Measurements from ENCODE around the gene AP1S3.
"Not testable (repeated sequence)": the region's sequence is repeated elsewhere in the genome, so short reads cannot be mapped to it uniquely, and the experiment has no call there.

AP1S3 gene

GRCh38 chr2:223853425-223853837, 16.0 kb upstream of the AP1S3 start:
- no peak for DNase-seq (ENCODE audit: low spot score)

GRCh38 chr2:223852281-223852795, 15.0 kb upstream of the AP1S3 start:
- no peak for DNase-seq (ENCODE audit: low spot score)

GRCh38 chr2:223847410-223847809, 10.0 kb upstream of the AP1S3 start:
- no peak for DNase-seq (ENCODE audit: low spot score)

GRCh38 chr2:223846515-223846914, 9.1 kb upstream of the AP1S3 start:
- DNase-seq (ENCODE audit: low spot score), result no peak

GRCh38 chr2:223841436-223842190, 4.2 kb upstream of the AP1S3 start:
- no peak for DNase-seq (ENCODE audit: low spot score)

GRCh38 chr2:223835701-223836532, 1.5 kb downstream of the AP1S3 start:
- no peak for DNase-seq (ENCODE audit: low spot score)

- DNase-seq (ENCODE audit: low spot score), result no peak
Measured at GRCh38 chr2:223834431-223834830, 3.0 kb downstream of the AP1S3 start.

- DNase-seq (ENCODE audit: low spot score), result no peak
Measured at GRCh38 chr2:223832241-223832903, 5.0 kb downstream of the AP1S3 start.

GRCh38 chr2:223829128-223829527, 8.3 kb downstream of the AP1S3 start:
- no peak for DNase-seq (ENCODE audit: low spot score)

GRCh38 chr2:223828314-223828713, 9.1 kb downstream of the AP1S3 start:
- DNase-seq (ENCODE audit: low spot score), result no peak

- no peak for DNase-seq (ENCODE audit: low spot score)
Measured at GRCh38 chr2:223826995-223827394, 10.4 kb downstream of the AP1S3 start.

GRCh38 chr2:223824301-223824700, 13.1 kb downstream of the AP1S3 start:
- no peak for DNase-seq (ENCODE audit: low spot score)

- no peak for DNase-seq (ENCODE audit: low spot score)
Measured at GRCh38 chr2:223822818-223823217, 14.6 kb downstream of the AP1S3 start.

- no peak for DNase-seq (ENCODE audit: low spot score)
Measured at GRCh38 chr2:223820549-223820948, 16.8 kb downstream of the AP1S3 start.

- DNase-seq (ENCODE audit: low spot score), result no peak
Measured at GRCh38 chr2:223819891-223820290, 17.5 kb downstream of the AP1S3 start.

- no peak for DNase-seq (ENCODE audit: low spot score)
Measured at GRCh38 chr2:223815884-223816570, 21.4 kb downstream of the AP1S3 start.

- DNase-seq (ENCODE audit: low spot score), result no peak
Measured at GRCh38 chr2:223815186-223815883, 22.0 kb downstream of the AP1S3 start.

- not testable (repeated sequence) for DNase-seq (ENCODE audit: low spot score)
Measured at GRCh38 chr2:223814764-223815163, 22.6 kb downstream of the AP1S3 start.

- DNase-seq (ENCODE audit: low spot score), result no peak
Measured at GRCh38 chr2:223813329-223813728, 24.1 kb downstream of the AP1S3 start.

GRCh38 chr2:223811757-223812156, 25.6 kb downstream of the AP1S3 start:
- DNase-seq (ENCODE audit: low spot score), result no peak

- no peak for DNase-seq (ENCODE audit: low spot score)
Measured at GRCh38 chr2:223805008-223805407, 32.4 kb downstream of the AP1S3 start.

Measured in CD4-positive, alpha-beta T cell treated with Interleukin-15 for 4 hours (primary cell).